Left hindlimb (tissue), 1 donor: Measurements from ENCODE around the gene AXIN2.
A peak's percentile ranks its signal among the peaks of the same experiment; 100 is the strongest.

Experiments
- DNase-seq: peaks from one replicate; pipeline ENCODE4 v3.0.0-alpha.2; 2018

Gene AXIN2

GRCh38 chr17:65583921-65584603 is 22.6 kb upstream of the AXIN2 start:
- peak; percentile 59 for DNase-seq

GRCh38 chr17:65576939-65577338 is 15.5 kb upstream of the AXIN2 start:
- DNase-seq, result no peak

- DNase-seq, result no peak
Measured at GRCh38 chr17:65573282-65573602, 11.8 kb upstream of the AXIN2 start.

GRCh38 chr17:65572581-65573281 is 11.3 kb upstream of the AXIN2 start:
- DNase-seq, result no peak

GRCh38 chr17:65572186-65572580 is 10.7 kb upstream of the AXIN2 start:
- DNase-seq, result no peak

- no peak for DNase-seq
Measured at GRCh38 chr17:65568918-65569317, 7.5 kb upstream of the AXIN2 start.

- DNase-seq, result no peak
Measured at GRCh38 chr17:65567566-65567965, 6.1 kb upstream of the AXIN2 start.

GRCh38 chr17:65565559-65565958 is 4.1 kb upstream of the AXIN2 start:
- no peak for DNase-seq

GRCh38 chr17:65564793-65565192 is 3.3 kb upstream of the AXIN2 start:
- peak; percentile 69 for DNase-seq

GRCh38 chr17:65562206-65562531 is 721 bp upstream of the AXIN2 start:
- DNase-seq, result no peak

GRCh38 chr17:65560628-65561451 is 608 bp downstream of the AXIN2 start:
- peak; percentile 90 for DNase-seq

- peak; percentile 82 for DNase-seq
Measured at GRCh38 chr17:65559804-65560627, 1.4 kb downstream of the AXIN2 start.

- DNase-seq, result no peak
Measured at GRCh38 chr17:65559461-65559803, 2.0 kb downstream of the AXIN2 start.

GRCh38 chr17:65558683-65559460 is 2.6 kb downstream of the AXIN2 start:
- peak; percentile 42 for DNase-seq

- DNase-seq, result no peak
Measured at GRCh38 chr17:65558311-65558682, 3.2 kb downstream of the AXIN2 start.

GRCh38 chr17:65557349-65558310 is 3.8 kb downstream of the AXIN2 start:
- no peak for DNase-seq

- no peak for DNase-seq
Measured at GRCh38 chr17:65556910-65557348, 4.5 kb downstream of the AXIN2 start.

- DNase-seq, result peak; percentile 73
Measured at GRCh38 chr17:65556014-65556909, 5.2 kb downstream of the AXIN2 start.

GRCh38 chr17:65554553-65555223 is 6.8 kb downstream of the AXIN2 start:
- DNase-seq, result peak; percentile 47
